ENCODE data around the gene KRTAP2-1.
"Not testable (repeated sequence)": the region's sequence is repeated elsewhere in the genome, so short reads cannot be mapped to it uniquely, and the experiment has no call there.

KRTAP2-1 gene

GRCh38 chr17:41055130-41055529 is 8.0 kb upstream of the KRTAP2-1 start, which contains the start of gene KRTAP2-2:
TSS of gene KRTAP2-2 (minus strand) at chr17:41055230. CDS start at chr17:41055211, 19 bp downstream.
- DNase-seq, result not testable (repeated sequence)

DNA sequence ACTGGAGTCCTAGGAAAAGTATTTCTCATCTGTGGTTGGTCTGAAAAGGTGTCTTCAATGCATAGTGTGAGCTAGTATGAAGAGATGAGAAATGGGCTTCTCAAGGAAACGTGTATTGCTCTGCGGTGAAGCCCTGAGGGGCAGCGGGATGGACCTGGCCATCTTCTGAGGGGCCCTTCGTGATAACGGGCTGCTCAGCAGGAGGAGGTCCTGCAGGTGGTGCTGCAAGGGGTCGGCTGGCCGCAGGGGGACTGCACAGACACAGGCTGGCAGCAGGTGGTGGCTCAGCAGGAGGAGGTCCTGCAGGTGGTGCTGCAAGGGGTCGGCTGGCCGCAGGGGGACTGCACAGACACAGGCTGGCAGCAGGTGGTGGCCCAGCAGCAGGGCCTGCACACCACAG is 7.4 kb upstream of the KRTAP2-1 start:
- not testable (repeated sequence) for DNase-seq

DNA sequence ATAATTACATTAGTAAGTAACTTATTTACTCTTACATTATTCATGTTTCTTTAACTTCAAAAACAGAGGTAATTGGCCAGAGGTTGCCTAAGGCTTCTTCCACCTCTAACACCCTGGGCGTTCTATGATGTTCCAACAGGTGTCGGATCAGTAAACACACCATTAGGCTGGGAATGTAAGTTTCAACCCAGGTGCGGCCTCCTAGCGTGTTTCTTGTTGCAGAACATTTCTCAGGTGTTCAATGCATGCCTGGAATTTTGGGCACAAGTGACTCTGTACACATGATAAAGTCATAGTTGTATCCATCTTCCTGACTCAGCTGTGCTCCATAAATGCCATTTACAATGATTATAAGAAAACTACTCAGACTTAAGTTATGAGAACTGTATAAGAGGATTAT is 6.9 kb upstream of the KRTAP2-1 start:
- no peak for DNase-seq

DNA sequence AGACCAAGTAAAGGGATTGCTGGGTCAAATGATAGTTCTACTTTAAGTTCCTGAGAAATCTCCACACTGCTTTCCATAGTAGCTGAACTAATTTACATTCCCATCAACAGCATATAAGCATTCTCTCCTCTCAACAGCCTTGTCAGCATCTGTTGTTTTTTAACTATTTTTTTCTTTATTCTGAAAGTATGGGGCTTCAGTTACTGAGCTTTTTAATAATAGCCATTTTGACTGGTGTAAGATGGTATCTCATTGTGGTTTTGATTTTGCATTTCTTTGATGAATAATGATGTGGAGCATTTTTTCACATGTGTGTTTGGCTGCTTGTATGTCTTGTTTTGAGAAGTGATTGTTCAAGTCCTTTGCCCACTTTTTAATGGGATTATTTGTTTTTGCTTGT is 5.5 kb upstream of the KRTAP2-1 start:
- no peak for DNase-seq

DNA sequence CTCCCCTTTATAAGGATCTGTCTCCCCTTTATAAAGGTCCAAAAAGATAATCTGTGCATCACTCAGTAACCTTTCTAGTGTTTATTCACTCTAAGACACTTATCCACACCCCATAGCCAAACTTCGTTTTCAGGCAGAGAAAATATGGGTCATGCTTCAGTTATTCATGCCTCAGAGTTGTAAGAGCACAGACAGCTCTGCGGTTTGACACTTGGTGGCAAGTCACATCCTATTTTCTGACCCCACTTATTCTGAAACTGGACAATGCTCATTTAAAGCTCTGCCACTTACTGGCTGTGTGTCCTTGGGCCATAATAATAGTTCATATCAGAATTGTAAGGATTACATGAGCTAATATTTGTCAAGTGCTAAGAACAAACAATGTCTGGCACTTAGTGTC is 2.0 kb upstream of the KRTAP2-1 start:
- DNase-seq, result no peak

DNA sequence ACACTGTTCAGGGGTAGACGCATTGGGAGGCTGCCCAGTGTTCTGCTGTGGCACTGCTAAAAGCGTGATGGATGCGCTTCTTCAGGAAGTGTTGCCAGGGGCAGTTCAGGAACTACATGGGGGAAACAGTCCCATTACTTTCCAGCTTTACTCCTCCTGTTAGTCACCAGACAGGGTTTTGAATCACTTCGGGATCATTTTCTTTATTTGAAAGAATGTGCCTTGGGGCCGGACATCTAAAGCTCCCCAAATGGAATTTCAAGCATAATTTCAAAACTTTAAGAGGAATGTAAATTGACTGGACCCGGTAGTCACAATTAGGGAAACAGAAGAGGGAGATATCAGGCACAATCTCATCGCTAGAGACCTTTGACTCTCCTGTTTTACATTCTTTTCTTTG is 1.3 kb upstream of the KRTAP2-1 start:
- DNase-seq, result no peak

DNA sequence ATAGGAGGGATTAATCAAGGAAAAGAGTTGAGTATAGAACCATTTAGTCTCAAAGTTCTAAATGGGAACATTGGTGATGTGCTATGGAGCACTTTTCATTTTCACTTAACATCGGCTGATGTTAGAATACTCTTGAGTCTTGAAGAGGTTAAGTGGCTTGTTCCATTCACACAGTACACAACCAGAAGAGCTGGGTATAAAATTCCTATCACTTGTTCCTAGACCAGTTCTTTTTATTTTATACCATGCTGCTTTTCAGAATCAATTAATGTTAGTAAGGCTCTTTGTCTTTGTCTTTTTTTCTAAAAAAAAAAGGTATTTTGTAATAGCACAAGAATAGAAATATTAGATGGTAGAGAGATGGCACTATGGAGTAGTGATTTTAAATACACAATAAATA is 4.2 kb downstream of the KRTAP2-1 start:
- no peak for DNase-seq

GRCh38 chr17:41040783-41041571 is 6.1 kb downstream of the KRTAP2-1 start, which contains the start of gene KRTAP1-1:
TSS of gene KRTAP1-1 (minus strand) at chr17:41041450. CDS start at chr17:41041397, 53 bp downstream.
- not testable (repeated sequence) for DNase-seq

DNA sequence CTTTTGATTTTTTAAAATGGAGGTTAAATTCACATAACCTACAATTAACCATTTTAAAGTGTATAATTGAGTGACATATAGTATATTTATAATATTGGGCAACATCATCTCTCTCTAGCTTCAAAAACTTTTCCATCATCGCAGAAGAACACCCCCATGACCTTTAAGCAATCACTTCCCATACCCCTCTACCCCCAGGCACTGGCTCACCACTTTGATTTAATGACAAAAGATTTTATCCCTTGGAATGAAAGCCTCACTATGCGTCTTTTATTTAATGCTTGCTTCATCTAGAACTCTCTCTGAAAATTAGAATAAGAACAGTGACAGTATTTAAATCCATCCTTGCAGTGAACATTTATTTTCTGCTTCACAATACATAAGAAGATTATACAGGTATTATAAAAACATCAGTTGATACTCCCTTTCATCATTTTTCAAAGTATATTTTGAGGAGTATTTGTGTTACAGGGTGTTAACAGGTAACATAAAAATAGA is 9.2 kb downstream of the KRTAP2-1 start:
- DNase-seq, result no peak

DNA sequence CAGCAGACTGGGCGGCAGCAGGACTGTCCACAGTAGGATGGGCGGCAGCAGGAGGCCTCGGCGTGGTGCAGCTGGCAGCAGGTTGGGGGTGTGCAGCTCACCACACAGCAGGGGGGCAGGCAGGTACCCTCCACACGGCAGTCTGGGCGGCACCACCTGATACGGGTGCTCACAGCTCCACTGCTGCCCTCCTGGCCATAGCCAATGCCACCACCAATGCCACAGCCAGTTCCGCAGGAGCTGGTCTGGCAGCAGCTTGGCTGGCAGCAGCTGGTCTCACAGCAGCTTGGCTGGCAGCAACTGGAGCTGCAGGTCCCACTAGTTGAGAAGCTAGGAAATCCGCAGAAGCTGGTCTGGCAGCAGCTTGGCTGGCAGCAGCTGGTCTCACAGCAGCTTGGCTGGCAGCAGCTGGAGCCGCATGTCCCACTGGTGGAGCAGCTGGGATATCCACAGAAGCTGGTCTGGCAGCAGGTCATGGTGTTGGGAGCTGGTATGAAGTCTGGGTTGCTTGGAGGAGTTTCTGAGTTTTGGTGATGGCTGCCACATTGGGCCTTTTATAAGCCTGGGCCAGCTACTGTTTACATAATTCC is 12.7 kb downstream of the KRTAP2-1 start, which contains the start of gene KRTAP1-3:
Gene KRTAP1-3, minus strand, starts transcription at position 529 of the 590 bp plus-strand sequence. Its CDS starts 53 bp downstream, at position 476.
- not testable (repeated sequence) for DNase-seq

DNA sequence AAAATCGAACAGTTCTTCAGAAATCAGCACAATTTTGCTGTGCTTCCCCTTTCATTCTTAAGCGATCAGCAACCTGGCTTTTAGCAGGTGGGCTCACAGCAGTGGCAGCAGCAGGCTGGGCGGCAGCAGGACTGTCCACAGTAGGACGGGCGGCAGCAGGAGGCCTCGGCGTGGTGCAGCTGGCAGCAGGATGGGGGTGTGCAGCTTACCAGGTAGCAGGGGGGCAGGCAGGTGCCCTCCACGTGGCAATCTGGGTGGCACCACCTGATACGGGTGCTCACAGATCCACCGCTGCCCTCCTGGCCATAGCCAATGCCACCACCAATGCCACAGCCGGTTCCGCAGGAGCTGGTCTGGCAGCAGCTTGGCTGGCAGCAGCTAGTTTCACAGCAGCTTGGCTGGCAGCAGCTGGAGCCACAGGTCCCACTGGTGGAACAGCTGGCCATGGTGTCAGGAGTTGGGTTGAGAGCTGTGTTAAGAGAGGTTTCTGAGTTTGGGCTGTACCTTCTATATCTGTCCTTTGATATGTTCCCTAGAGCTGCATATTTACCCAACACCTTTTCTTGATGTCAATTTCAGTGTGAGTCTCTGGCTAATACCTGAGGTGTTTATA is 17.4 kb downstream of the KRTAP2-1 start, which contains the start of gene KRTAP1-4:
Gene KRTAP1-4, minus strand, starts transcription at position 563 of the 613 bp plus-strand sequence. Its CDS starts 117 bp downstream, at position 446.
- DNase-seq, result no peak

- no peak for DNase-seq
Measured at GRCh38 chr17:41026715-41027471, 20.2 kb downstream of the KRTAP2-1 start, which contains the start of gene KRTAP1-5. TSS of gene KRTAP1-5 (minus strand) at chr17:41027208. CDS start at chr17:41027155, 53 bp downstream.

DNA sequence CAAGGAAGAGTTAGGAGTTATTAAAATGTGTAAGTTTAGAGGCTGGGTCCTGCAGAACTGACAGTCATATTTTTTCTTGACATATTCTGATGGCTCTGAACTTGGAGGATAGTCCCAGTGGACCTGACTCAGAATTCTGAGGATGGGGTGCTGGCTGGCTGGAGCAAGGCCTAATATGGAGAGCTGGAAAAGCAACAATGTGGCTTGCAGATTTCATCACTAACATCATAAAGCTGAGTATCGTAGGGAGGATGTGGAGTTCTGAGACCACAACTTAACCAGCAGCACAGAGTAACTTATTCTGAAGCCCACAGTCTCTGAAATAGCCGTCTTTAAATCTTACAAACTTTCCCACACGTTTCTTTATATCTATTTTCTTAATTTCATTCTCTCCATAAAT is 22.4 kb downstream of the KRTAP2-1 start:
- DNase-seq, result no peak

DNA sequence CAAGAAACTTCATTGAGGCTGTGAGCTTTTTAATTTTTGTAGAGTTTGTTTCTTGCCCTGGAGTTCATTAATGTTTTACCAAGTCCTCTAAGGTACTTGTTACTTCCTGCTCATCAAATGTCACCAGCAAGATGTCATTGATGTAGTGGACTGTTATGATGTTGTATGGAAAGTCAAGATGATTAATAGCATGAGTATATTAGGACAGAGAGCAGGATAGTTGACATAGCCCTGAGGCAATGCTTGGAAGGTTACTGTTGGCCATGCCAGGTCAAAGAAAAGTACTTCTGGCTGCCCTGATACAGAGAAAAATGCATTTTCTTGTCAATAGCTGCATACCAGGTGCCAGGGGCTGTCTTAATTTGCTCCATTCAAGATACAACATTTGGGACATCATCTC is 26.8 kb downstream of the KRTAP2-1 start:
- no peak for DNase-seq

DNA sequence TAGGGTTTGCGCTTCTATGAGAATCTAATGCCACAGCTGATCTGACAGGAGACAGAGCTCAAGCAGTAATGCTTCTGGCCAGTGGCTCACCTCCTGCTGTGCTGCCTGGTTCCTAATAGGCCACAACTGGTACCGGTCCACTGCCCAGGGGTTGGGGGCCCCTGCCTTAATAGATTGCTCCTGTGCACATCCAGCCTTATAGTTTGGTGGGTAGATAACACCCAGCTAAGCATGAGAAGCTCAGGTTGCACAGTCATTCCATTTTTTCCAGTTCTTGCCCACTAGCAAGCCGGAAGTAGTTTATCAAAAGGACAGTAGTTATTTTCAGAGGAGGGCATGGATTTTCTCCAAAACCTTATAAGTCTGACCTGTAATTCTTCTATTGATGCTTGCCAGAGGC is 27.7 kb downstream of the KRTAP2-1 start:
- DNase-seq, result no peak

DNA sequence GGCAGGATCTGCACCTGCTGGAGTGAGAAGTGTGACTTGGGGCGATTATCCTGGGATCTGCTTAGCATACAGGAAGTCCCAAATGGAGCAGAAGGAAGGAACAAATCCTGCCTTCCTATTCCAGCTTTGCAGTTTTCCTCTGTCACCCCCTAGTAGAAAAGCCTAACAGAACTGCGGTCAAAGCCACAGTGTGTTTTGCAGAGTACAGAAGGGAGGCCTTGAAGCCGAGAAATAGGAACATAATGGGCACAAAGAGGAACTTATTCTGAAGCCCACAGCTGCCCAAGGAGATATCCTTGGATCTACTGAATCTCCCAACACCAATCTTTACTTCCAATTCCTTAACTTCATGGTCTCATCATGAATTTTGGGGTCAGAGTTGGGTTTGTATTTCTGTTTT is 28.6 kb downstream of the KRTAP2-1 start:
- DNase-seq, result no peak

- DNase-seq, result no peak
Measured at GRCh38 chr17:41016578-41017215, 30.4 kb downstream of the KRTAP2-1 start.

GRCh38 chr17:41015454-41015853 is 31.7 kb downstream of the KRTAP2-1 start:
- no peak for DNase-seq

GRCh38 chr17:41013606-41014005 is 33.5 kb downstream of the KRTAP2-1 start:
- no peak for DNase-seq

DNA sequence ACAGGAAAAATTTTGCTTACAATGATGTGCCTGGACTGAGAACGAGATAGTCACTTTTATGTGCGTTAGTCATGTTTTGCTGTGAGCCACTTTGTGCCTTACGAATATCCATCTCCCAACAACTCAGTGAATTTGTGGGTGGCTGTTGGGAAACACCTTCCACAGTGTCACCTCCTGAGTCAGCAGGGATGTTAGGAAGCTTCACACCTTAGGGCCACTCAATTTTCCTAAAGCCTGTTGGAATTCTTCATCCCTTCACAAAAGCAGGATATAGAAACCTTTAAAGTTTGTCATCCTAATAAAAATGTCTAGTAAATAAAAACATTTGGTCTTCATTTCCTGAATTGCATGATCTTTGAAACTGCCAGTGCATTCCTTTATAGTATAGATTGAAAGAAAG is 33.9 kb downstream of the KRTAP2-1 start:
- DNase-seq, result no peak

DNA sequence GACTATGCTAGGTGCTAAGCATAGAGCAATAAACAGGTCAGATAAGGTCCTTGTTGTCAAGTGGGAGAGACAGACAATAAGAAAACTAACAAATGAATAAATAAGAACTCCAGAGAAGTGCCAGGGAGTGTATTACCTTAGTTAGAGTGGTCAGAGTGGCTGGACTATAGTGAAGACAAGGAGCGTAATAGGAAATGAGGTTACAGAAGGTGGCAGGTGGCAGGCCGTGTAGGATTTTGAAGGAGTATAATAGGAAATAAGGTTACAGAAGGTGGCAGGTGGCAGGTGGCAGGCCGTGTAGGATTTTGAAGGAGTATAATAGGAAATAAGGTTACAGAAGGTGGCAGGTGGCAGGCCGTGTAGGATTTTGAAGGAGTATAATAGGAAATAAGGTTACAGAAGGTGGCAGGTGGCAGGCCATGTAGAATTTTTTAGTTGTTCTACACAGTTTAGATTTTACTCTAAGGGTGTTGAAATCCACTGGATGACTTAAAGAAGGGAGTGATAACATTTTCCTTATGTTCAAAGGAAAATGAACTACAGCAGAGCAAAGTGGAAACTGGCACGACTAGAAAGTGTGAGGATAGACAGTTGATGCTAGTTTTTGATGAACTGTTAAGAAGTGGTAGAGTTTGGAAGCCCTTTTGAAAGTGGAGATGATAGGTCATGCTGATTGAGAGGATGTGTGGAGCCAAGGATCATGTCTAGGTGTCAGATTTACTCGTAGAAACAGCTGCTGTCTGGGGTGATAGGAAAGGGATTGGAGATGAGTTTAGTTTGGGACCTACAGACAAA is 34.6 kb downstream of the KRTAP2-1 start:
- no peak for DNase-seq
